GM12874 (cell line): ENCODE results near the gene ENKD1.

Source experiments
- TF ChIP-seq, protein P1 (sequence below): IDR thresholded peaks from 2 replicates; pipeline ENCODE4 v1.5.1; 2011; ENCODE audit warnings: low read depth, mild to moderate bottlenecking, control low read depth, low read length, moderate library complexity; ENCODE audit not compliant: insufficient read depth

ENKD1 gene

DNA sequence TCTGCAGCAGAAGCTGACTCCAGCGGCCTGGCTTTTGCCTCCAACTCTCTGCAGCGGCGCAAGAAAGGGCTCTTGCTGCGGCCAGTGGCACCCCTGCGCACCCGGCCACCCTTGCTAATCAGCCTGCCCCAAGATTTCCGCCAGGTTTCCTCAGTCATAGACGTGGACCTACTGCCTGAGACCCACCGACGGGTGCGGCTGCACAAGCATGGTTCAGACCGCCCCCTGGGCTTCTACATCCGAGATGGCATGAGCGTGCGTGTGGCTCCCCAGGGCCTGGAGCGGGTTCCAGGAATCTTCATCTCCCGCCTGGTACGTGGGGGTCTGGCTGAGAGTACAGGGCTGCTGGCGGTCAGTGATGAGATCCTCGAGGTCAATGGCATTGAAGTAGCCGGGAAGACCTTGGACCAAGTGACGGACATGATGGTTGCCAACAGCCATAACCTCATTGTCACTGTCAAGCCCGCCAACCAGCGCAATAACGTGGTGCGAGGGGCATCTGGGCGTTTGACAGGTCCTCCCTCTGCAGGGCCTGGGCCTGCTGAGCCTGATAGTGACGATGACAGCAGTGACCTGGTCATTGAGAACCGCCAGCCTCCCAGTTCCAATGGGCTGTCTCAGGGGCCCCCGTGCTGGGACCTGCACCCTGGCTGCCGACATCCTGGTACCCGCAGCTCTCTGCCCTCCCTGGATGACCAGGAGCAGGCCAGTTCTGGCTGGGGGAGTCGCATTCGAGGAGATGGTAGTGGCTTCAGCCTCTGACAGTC is 4.5 kb downstream of the ENKD1 start:
- TF ChIP-seq, protein P1, sequence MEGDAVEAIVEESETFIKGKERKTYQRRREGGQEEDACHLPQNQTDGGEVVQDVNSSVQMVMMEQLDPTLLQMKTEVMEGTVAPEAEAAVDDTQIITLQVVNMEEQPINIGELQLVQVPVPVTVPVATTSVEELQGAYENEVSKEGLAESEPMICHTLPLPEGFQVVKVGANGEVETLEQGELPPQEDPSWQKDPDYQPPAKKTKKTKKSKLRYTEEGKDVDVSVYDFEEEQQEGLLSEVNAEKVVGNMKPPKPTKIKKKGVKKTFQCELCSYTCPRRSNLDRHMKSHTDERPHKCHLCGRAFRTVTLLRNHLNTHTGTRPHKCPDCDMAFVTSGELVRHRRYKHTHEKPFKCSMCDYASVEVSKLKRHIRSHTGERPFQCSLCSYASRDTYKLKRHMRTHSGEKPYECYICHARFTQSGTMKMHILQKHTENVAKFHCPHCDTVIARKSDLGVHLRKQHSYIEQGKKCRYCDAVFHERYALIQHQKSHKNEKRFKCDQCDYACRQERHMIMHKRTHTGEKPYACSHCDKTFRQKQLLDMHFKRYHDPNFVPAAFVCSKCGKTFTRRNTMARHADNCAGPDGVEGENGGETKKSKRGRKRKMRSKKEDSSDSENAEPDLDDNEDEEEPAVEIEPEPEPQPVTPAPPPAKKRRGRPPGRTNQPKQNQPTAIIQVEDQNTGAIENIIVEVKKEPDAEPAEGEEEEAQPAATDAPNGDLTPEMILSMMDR, result no peak

DNA sequence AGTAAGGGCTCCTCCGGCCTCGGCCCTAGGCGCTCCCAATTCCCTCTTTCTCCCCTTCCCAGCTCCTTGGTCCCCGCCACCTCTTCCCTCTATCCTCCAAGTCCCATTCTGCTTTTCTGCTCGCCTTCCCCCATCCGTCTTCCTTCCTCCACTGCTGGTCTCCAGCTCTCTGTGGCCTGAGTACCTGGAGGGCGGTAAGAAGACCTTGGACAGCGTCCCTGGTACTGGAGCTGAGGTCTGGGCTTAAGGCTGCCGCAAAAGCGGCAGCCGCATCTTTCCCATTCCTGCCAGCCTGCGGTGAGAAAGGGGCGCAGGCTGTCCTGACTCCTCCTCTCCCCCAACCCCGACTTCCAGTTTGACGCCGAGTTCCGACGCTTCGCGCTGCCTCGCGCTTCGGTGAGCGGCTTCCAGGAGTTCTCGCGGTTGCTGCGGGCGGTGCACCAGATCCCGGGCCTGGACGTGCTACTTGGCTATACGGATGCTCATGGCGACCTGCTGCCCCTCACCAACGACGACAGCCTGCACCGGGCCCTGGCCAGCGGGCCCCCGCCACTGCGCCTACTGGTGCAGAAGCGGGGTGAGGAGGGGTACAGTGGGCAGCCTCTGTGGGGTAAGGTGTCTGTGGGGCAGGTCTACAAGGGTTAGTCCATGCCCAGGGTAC is 5.3 kb downstream of the ENKD1 start:
- TF ChIP-seq, protein P1, result no peak

DNA sequence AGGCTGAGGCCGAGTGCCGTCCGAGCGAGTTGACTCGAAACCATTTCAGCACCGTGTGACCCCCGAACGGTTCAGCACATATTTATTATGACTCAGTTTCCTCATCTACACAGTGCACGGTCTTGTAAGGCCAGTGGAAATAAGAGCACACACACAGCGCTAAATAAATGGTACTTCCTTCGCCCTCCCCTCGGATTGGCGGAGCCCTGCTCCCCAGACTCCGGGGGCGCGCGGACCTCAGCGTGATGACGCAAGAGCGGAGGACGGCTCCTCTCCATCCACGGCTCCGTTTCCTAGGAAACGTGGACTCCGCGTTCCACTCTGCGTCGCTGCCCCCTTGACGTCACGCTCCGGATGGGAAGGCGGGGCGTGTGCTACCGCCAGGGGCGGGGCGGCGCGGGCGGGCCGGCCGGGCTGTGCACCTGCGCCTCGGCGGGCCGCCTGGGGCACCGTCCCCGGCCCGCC is 6.0 kb downstream of the ENKD1 start, which contains the start of gene PARD6A:
PARD6A (plus strand) TSS at position 397 of the 465 bp plus-strand sequence. CDS start 79 bp downstream, outside the sequence.
- TF ChIP-seq, protein P1, result no peak

DNA sequence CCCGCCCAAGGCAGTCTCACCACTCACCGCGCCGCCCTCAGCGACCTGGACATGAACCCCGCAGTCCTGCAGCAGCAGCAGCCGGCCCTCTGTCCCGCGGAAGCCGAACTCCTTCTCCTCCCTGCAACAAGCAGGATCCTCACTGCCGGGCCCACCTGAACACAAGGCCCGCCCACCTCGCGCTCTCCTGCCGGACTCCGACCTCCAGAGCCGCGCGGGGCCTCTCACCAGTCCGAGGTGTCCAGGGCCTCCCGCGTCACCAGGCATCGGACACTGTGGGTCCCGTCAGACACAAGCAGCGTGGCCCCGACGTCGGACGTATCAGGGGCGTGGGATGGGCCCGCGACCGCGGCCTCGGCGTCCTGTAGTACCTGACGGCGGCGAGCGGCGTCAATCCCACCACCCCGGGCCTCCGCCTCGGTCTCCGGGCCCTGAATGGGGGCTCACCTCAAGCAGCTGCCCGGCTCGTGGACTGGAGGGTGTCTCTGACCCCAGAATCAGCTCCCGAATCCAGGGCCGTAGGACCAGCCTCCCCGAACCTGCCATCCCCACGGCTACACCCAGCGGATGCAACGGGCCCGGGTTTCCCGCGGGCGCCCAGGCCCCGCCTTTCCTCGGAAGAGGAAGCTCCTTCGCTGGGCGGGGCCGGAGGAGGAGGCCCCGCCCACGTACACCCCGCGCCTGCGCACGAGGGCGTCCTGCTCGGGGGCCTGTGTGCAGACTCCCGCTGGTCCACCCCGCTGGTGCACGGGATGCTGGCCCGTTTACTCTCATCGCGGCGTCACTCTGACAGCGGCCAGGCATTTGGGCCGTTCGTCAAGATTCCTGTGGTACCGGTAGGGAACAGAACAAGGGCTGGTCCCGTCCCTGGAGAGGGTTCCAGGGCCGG is 6.6 kb downstream of the ENKD1 start, which contains the start of gene ACD:
ACD (minus strand) TSS at position 586 of the 889 bp plus-strand sequence; CDS start at position 546, 40 bp downstream.
- TF ChIP-seq, protein P1, result no peak

DNA sequence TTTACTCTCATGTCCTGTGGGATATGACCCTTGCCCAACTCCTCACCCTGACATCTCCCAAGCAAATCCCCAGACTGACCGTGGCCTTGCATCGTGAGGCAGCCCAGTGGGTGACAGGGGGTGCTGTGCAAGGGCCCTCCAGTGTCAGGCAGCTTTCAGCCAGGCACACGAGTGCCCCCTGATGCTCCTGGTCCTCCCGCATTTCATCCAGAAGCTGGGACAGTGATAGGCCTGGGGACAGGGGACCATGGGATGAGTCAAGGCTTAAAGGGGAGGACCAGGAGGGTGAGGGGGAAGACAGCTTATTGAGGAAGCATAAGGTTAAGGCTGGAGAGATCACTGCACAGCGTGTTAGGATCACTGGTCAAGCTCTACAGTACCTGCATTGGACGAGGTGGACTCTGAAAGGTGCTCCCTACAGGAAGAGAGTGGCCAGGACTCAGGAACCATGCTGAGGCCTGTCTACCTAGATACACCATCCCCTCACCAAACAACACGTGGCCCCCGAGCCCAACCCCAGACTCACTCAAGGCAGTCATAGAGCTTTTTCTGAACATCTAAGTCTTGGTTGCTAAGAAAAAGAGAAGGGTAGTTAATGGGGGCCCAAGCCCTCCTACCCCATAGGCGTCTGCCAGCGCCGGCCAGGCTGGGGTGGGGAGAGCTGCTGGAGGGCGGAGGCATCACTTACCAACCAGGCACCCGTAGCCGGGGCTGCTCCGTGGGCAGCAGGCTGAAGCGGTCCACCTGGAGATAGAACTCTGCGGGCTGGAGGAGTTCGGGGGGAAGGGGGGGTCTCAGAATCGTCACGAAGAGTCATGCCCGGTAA is 7.5 kb downstream of the ENKD1 start:
- TF ChIP-seq, protein P1, result no peak

DNA sequence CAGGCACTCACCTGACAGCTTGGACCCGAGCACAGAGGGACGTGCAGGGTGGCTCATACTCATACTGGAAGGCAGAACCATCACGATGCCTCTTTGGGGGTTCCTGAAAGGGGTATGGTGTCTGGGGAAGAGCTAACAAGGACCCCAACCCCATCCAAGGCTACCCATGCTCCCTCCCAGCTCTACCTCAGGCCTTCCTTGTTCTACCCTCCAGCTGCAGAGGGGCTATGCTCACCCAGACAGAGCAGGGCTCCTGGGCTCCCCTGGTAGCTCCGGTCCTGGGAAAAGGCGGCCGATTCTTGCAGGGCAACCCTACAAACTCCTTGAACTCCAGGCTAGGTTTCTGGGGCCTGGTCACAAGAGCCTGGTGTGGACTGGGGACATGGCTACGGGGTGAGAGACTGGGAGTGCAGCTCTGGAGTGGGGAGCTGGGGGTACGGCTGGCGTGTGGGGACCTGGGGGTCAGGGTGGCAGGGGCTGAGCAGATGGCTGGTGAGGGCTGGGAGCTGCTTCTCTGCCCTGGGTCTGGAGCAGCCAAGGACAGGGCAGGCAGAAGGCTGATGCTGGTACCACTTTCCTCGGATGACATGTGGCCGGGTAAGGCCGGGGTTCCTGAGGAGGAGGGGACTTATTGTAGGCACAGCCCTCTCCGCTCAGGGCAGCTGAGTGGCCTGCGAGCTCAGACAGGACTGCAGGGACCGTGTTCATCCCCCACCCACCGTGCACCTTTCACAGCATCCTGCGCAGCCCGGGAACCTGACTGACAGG is 8.6 kb downstream of the ENKD1 start:
- TF ChIP-seq, protein P1, result no peak
